Stimulated activated memory B cell treated with anti-CD40 and anti-IgM and Interleukin-4, amounts not matched to agents 10 μg/mL and 1 μg/mL and 100 μg/mL, for 72 hours (primary cell): ENCODE measurements around the gene GPR62.

Experiments
- ATAC-seq: fragments of 150-1000 bp; cut with Tn5 transposase; 2 replicates; pipeline ENCODE4 v1.10.0; 2021
- H3K27ac Mint-ChIP-seq: one replicate; pipeline ENCODE4 v1.8.0; 2022; ENCODE audit warnings: mild to moderate bottlenecking, mixed read lengths
- H3K27me3 Mint-ChIP-seq: one replicate; pipeline ENCODE4 v1.8.0; 2022; ENCODE audit warnings: mixed read lengths
- H3K36me3 Mint-ChIP-seq: one replicate; pipeline ENCODE4 v1.8.0; 2022; ENCODE audit warnings: mixed read lengths
- H3K4me1 Mint-ChIP-seq: one replicate; pipeline ENCODE4 v1.8.0; 2022; ENCODE audit warnings: mixed read lengths
- H3K4me3 Mint-ChIP-seq: one replicate; pipeline ENCODE4 v1.8.0; 2022; ENCODE audit warnings: mild to moderate bottlenecking, moderate library complexity, mixed read lengths
- H3K9me3 Mint-ChIP-seq: one replicate; pipeline ENCODE4 v1.8.0; 2022; ENCODE audit warnings: mixed read lengths

GPR62 gene

DNA sequence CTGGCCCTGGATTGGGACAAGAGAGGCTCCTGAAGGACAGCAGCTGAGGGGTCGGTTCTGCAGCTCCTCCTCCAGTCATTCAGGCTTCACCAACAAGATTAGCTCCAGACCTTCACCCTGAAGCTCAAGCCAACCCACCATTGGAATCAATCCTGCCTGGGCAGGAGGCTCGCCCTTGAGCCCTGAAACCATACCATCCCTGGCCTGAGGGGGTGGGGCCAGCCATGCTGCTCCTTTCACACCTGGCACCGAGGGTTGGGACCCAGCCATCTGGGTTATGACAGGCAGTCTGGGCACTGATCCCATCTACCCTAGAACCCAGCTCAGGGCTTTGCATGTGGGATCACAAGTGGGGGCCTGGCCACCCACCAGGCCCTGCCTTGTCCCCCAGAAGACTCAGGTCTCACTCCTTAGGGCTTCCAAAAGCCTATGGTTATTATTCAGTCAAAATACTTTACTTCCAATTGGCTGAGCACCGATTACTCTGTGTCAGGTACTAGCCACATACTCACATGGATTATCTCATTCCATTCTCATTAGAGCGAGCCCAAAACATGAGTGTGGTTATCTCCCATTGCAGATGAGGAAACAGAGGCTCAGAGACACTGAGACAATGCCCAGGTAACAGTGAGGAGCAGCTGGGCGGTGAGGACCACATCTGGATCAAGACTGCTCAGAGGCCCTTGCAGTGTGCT is 15.6 kb downstream of the GPR62 start:
- ATAC-seq, result no peak
- Mint-ChIP-seq H3K27ac (no peak overlapping the region), H3K36me3 (no peaks in the 10 kb centered on the region), H3K4me3 (no peak overlapping the region), H3K4me1 (peaks cover 60% of the 10 kb centered on the region), H3K27me3 (no peaks in the 10 kb centered on the region), H3K9me3 (no peaks in the 10 kb centered on the region)

DNA sequence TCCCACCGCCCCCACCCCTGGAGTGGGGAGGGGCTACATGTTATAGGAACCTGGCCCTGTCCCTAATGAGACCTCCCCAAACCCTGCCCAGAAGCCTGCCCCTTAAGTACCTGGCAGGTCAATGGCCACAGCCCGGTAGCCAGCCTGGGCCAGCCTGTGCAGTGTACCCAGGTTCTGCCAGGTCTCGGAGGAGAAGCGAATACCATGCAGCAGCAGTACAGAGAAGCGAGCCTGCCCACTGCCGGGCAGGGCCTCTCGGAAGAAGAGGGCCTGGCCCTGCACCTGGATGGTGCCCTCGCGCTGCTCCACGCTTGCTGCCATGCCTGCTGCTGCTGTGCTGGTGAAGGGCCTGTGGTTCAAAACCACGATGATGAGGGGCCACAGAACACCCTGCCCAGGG is 16.2 kb downstream of the GPR62 start:
- no peaks in the 10 kb centered on the region for H3K9me3 Mint-ChIP-seq
- H3K4me3 Mint-ChIP-seq, result no peak overlapping the region
- H3K27ac Mint-ChIP-seq, result no peak overlapping the region
- no peaks in the 10 kb centered on the region for H3K27me3 Mint-ChIP-seq
- no peaks in the 10 kb centered on the region for H3K36me3 Mint-ChIP-seq
- no peak for ATAC-seq
- H3K4me1 Mint-ChIP-seq, result peaks cover 58% of the 10 kb centered on the region

DNA sequence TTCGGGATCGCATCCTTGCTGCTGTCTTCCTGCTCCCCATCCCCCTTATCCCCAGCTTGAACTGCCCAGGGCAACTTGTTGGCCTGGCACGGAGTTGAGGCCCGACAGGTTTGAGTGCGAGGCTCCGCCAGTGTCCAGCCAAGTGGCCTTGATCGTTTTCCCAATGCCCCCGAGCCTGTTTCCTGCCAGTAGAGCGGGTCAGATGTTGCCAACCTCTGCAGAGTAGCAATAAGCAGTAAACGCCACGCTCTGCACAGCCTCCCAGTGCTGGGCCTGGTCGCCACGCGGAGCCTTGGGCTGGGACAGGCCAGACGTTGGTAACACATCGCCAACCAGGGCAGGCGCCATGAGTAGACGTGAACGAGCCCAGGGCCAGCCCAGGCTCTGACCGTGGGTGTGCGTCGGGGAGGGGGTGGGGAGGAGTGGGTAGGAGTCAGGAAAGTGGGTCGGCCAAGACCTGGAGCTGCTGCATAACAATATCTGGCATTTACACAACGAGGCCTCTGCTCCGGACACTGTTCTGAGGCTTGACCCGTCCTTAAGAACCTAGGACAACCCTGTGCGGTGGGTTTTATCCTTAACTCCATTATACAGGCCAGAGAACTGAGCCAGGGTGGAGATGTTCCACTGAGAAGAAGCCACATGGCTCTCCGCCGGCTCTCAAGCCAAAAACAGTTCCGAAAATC is 19.2 kb downstream of the GPR62 start:
- Mint-ChIP-seq H3K4me3 (peak overlapping the region; percentile 90), H3K27me3 (no peaks in the 10 kb centered on the region), H3K9me3 (no peaks in the 10 kb centered on the region), H3K36me3 (no peaks in the 10 kb centered on the region), H3K4me1 (peaks cover 33% of the 10 kb centered on the region), H3K27ac (peak overlapping the region; percentile 94)
- ATAC-seq, result peak; percentile 27

DNA sequence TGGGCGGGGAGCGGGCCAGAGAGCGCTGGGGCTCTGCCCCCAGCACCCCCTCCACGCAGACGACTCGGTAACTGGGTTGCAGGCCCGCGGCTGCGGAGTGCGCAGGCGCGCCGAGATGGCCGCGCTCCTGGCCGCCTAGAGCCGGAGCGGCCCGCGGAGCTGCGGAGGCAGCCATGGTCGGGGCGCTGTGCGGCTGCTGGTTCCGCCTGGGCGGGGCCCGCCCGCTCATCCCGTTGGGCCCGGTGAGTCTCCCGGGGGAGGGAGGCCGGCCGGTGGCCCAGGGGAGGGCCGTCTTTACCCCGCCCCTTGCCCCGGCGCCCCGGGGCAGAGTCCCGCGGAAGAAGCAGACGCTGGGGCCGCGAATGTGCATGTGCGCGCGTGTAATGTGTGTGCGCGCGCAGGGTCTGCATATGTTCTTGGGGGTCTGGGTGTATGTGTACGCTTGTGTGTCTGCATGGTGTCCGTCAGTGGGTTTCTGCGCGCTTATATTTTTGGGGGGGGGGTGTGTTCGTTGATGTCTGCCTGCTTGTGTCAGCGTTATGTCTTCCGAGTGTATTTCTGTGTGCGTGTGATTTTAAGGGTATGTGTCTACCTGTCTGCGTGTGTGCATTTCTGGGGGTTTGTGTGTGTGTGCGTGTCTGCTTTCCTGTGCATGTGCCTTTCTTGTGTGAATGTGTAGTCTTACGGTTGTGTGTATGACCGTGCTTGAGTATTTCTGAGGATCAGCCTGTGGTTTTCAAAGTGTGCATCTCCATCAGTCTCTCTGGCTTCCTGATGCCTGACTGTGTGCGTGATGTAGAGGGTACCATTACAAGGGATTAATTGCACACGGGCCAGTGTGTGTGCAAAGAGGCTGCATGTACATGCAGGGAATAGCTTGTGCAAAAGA is 20.0 kb downstream of the GPR62 start, which contains the start of gene ABHD14A:
Gene ABHD14A, plus strand, starts transcription at position 102 of the 889 bp plus-strand sequence. Its CDS starts 72 bp downstream, at position 174.
- Mint-ChIP-seq H3K4me3 (peak within 1 kb of the TSS; percentile 90), H3K9me3 (no peaks in the 10 kb centered on the region), H3K36me3 (no peaks in the 10 kb centered on the region), H3K27me3 (no peaks in the 10 kb centered on the region), H3K4me1 (peaks cover 33% of the 10 kb centered on the region), H3K27ac (peak within 1 kb of the TSS; percentile 94)
- ATAC-seq, result peak; percentile 86

DNA sequence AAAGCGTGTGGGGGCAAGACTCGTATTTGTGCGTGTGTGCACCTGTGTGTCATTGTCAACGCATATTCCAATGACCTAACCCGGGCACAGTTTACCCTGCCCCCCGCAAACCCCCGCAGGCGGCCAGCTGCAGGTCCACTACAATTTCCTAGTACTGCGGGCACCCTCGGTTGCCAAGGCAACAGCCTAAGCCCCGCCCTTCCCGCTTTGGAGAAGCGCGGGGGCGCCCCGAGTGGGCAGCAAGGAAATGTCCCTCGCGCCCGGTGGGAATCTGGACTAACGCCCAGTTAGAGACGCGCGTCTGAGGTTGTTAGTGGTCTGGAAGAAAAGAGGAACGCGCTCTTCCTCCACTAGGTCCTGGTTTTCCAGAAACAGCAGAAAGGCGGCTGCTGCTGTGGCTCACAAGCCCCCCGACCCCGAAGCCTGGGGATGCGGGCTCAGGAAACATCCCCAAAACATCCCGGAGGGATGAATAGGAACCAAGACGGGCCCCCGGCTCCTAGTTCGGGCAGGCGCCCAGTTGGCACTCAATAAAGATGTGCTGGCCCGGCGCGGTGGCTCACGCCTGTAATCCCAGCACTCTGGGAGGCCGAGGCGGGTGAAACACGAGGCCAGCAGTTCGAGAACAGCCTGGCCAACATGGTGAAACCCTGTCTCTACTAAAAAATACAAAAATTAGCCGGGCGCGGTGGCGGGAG is 20.8 kb downstream of the GPR62 start:
- Mint-ChIP-seq H3K27ac (peak overlapping the region; percentile 94), H3K36me3 (no peaks in the 10 kb centered on the region), H3K4me1 (peaks cover 31% of the 10 kb centered on the region), H3K27me3 (no peaks in the 10 kb centered on the region), H3K4me3 (peak overlapping the region; percentile 90), H3K9me3 (no peaks in the 10 kb centered on the region)
- ATAC-seq, result no peak

DNA sequence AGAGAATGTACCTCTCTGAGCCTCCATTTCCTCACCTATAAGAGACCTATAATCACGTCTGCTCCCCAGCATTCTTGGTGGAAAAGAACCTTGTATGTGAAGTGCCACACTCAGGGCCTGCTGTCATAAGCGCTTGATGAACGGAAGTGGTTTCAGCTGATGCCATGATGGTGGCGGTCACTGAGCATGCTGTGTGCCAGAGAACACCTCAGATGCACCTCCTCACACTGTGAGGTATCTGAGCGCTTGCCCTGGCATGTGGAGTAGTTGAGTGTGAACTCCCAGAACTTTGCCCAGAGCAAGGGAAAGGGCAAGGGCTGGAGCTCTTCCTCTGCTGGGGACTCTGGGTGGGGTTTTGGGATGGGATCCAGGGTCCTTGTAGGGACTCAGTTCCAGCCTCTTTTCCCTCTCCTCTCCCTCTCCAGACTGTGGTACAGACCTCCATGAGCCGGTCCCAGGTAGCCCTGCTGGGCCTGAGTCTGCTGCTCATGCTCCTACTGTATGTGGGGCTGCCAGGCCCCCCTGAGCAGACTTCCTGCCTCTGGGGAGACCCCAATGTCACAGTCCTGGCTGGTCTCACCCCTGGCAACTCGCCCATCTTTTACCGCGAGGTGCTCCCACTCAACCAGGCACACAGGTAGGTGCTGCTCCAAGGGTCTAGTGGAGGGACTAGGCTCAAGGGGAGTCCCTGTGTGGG is 22.4 kb downstream of the GPR62 start:
- no peaks in the 10 kb centered on the region for H3K9me3 Mint-ChIP-seq
- ATAC-seq, result no peak

DNA sequence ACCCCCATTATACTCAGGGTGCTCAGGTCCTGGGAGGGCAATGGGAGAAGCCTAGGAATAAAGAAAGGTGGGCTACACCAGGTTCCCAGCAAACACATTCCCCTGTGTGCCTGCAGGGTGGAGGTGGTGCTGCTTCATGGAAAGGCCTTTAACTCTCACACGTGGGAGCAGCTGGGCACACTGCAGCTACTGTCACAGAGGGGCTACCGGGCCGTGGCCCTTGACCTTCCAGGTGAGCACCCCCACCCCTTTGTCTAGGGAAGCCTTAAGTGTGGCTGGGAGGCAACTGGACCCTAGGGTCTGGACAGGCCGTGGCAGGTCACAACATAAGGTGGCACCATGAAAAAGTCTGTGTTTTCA is 22.9 kb downstream of the GPR62 start:
- H3K4me1 Mint-ChIP-seq, result peaks cover 42% of the 10 kb centered on the region
- H3K36me3 Mint-ChIP-seq, result no peaks in the 10 kb centered on the region
- H3K4me3 Mint-ChIP-seq, result no peak overlapping the region
- ATAC-seq, result no peak
- no peak overlapping the region for H3K27ac Mint-ChIP-seq
- no peaks in the 10 kb centered on the region for H3K27me3 Mint-ChIP-seq
- no peaks in the 10 kb centered on the region for H3K9me3 Mint-ChIP-seq

More for the DNA sequence above, 22.4 kb downstream of the GPR62 start:
- H3K4me3 Mint-ChIP-seq, result no peak overlapping the region
- no peaks in the 10 kb centered on the region for H3K36me3 Mint-ChIP-seq
- no peaks in the 10 kb centered on the region for H3K27me3 Mint-ChIP-seq
- H3K27ac Mint-ChIP-seq, result no peak overlapping the region
- H3K4me1 Mint-ChIP-seq, result peaks cover 36% of the 10 kb centered on the region

DNA sequence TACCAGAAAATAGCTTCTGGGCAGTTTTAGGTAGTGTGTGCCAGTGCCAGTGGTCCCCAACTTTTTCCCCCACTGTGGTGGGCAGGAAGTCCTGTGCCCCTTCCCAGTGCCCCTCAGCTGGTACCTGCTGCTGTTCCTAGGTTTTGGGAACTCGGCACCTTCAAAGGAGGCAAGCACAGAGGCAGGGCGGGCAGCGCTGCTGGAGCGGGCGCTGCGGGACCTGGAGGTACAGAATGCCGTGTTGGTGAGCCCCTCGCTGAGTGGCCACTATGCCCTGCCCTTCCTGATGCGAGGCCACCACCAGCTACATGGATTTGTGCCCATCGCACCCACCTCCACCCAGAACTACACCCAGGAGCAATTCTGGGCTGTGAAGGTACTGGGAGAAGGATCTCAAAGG is 25.1 kb downstream of the GPR62 start:
- no peaks in the 10 kb centered on the region for H3K36me3 Mint-ChIP-seq
- no peak for ATAC-seq
- H3K27me3 Mint-ChIP-seq, result no peaks in the 10 kb centered on the region
- H3K4me1 Mint-ChIP-seq, result peaks cover 50% of the 10 kb centered on the region
- no peak overlapping the region for H3K27ac Mint-ChIP-seq
- no peak overlapping the region for H3K4me3 Mint-ChIP-seq
- H3K9me3 Mint-ChIP-seq, result no peaks in the 10 kb centered on the region

DNA sequence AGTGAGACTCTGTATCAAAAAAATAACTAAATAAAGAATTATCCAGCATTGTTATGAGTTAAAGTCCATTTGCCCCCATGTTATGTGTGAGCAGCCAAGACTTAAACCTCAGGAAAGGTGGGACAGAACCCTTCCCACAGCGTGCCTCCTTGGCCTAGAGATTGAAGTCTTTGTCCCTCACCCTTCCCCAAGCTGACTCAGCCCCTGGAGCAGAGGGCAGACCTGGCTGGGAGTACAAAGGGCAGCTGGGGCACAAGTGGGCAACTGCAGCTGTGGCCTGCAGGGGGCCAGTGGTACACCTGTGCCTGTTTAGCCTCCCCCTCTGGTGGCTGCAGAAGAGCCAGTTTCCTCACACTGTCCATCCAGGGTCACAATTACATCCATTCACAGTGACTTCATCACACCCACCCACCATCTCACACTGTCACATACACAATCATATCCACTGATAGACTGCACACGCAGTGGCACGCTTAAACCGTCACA is 27.2 kb downstream of the GPR62 start:
- peak; percentile 68 for ATAC-seq
- H3K36me3 Mint-ChIP-seq, result no peaks in the 10 kb centered on the region

DNA sequence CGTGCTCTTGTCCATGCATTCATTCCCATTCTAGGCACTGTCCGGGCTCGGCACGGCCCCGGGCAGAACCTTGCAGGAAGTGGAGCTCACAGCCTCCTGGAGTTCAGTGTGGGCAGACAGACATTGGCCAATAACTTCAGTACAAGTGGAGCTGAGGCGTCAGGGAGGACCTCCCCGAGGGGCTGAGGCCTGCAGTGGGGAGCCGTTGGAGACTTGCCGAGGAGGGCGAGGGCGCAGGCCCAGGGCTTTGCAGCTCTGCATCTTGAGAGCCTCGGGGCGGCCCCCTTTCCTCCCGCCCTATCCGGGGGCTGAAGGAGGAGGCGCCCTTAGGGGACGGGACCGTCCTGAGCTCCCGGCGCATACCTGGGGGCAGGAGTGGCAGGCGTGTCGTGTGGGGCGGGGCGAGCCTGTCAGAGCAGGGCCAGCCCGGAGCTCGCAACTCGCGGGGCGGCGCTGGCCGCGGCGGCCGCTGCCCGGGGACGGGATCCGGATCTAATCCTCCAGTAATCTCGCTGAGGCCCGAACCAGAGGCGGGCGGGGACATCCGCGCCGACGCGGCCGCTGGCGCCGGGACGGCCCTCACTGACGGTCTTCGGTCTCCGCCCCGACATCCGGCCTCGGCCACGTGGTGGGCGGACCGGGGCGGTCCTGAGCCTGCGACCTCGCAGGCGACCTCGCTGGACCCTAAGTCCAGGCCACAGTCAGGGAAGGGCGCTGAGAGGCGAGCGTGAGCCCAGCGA is 27.8 kb downstream of the GPR62 start, which contains the start of gene ACY1:
Gene ACY1, plus strand, starts transcription at position 698 of the 740 bp plus-strand sequence. CDS start 530 bp downstream, outside the sequence.
- H3K4me1 Mint-ChIP-seq, result peaks cover 41% of the 10 kb centered on the region
- H3K36me3 Mint-ChIP-seq, result no peaks in the 10 kb centered on the region
- no peaks in the 10 kb centered on the region for H3K27me3 Mint-ChIP-seq
- H3K4me3 Mint-ChIP-seq, result peak within 1 kb of the TSS; percentile 92
- ATAC-seq, result peak; percentile 90
- peak within 1 kb of the TSS; percentile 95 for H3K27ac Mint-ChIP-seq
- H3K9me3 Mint-ChIP-seq, result no peaks in the 10 kb centered on the region

More for the DNA sequence above, 27.2 kb downstream of the GPR62 start:
- Mint-ChIP-seq H3K4me1 (peaks cover 41% of the 10 kb centered on the region), H3K9me3 (no peaks in the 10 kb centered on the region), H3K27me3 (no peaks in the 10 kb centered on the region), H3K27ac (peak overlapping the region; percentile 95), H3K4me3 (peak overlapping the region; percentile 92)

DNA sequence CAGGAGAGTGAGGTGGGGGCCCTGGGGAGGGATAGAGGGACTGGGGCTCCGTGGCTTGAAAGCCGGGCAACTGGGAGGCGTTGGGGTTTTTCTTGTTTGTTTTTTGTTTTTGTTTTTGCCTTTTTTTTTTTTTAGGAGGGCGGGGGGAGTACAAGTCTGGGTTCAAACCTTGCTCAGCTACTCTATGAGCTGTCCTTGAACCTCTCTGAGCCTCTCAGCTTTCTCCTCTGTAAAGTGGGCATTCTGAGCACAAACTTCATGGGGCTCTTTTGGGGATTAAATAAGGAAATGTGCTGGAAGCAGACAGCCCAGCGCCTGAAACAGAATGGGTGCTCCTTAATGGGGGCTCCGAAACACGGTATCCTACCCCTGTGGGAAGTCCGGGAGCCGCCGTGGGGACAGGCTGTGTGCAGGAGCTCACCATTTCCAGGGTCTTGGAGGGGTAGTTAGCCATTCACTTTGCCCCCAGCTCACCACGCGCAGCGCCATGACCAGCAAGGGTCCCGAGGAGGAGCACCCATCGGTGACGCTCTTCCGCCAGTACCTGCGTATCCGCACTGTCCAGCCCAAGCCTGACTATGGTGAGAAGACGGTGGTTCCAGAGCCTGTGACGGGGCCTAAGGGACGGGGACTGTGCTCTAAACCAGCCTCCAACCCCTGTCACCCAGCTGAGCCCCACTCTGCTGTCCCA is 28.5 kb downstream of the GPR62 start:
- ATAC-seq, result no peak
- Mint-ChIP-seq H3K27me3 (no peaks in the 10 kb centered on the region), H3K36me3 (no peaks in the 10 kb centered on the region), H3K4me3 (peak overlapping the region; percentile 92), H3K27ac (peak overlapping the region; percentile 95), H3K4me1 (peaks cover 42% of the 10 kb centered on the region), H3K9me3 (no peaks in the 10 kb centered on the region)

DNA sequence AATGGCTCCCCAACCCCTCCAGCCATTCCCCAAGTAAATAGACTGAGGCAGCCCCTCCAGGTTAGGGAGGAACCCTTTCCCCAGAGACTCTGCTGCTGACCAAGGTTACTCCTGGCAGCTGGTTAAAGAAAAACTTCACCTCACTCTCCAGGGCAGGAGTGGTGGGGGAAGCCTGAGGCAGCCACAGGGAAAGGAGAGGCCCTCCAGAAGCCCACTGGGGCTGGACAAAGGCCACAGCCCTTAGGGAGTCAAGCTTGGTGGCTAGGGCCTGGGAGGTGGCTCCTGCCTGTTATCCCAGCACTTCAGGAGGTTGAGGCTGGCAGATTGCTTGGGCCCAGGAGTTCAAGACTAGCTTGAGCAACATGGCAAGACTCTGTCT is 29.1 kb downstream of the GPR62 start:
- H3K9me3 Mint-ChIP-seq, result no peaks in the 10 kb centered on the region
- H3K4me3 Mint-ChIP-seq, result peak overlapping the region; percentile 92
- no peaks in the 10 kb centered on the region for H3K27me3 Mint-ChIP-seq
- H3K4me1 Mint-ChIP-seq, result peaks cover 48% of the 10 kb centered on the region
- no peaks in the 10 kb centered on the region for H3K36me3 Mint-ChIP-seq
- peak overlapping the region; percentile 95 for H3K27ac Mint-ChIP-seq
- ATAC-seq, result no peak

DNA sequence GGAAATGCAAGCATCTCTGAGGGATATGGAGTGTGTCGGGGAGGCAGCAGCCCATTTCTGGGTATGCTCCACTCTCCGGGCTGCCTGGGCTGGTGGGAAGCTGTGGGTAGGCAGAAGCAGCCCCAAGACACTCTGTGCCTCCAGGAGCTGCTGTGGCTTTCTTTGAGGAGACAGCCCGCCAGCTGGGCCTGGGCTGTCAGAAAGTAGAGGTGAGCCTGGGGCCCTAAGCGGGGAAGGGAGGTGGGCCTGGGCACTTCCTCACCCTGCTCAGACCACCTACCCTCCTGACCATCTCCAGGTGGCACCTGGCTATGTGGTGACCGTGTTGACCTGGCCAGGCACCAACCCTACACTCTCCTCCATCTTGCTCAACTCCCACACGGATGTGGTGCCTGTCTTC is 29.9 kb downstream of the GPR62 start:
- no peaks in the 10 kb centered on the region for H3K36me3 Mint-ChIP-seq
- ATAC-seq, result no peak
- H3K4me1 Mint-ChIP-seq, result peaks cover 48% of the 10 kb centered on the region
- no peaks in the 10 kb centered on the region for H3K27me3 Mint-ChIP-seq
- H3K4me3 Mint-ChIP-seq, result no peak overlapping the region
- peak overlapping the region; percentile 95 for H3K27ac Mint-ChIP-seq
- no peaks in the 10 kb centered on the region for H3K9me3 Mint-ChIP-seq
